Measurements from ENCODE around the gene CRY2.
"Not testable (repeated sequence)": the region's sequence is repeated elsewhere in the genome, so short reads cannot be mapped to it uniquely, and the experiment has no call there.

The CRY2 gene

GRCh38 chr11:45899448-45900174, 52.3 kb downstream of the CRY2 start:
- TF ChIP-seq CTCF (IDR thresholded peaks at IDR 0.05; ENCODE audit: control insufficient read depth, extremely low read depth, insufficient read depth) = no peak
- peak overlapping the region; percentile 65 for H3K4me3 ChIP-seq (ENCODE audit: low read depth, low read length)
- DNase-seq (ENCODE audit: low read depth) = peak; percentile 38

- DNase-seq (ENCODE audit: low read depth) = not testable (repeated sequence)
- peak overlapping the region; percentile 65 for H3K4me3 ChIP-seq (ENCODE audit: low read depth, low read length)
Measured at GRCh38 chr11:45900175-45900800, 53.0 kb downstream of the CRY2 start.

- TF ChIP-seq CTCF (IDR thresholded peaks at IDR 0.05; ENCODE audit: control insufficient read depth, extremely low read depth, insufficient read depth) = no peak
- peak overlapping the region; percentile 65 for H3K4me3 ChIP-seq (ENCODE audit: low read depth, low read length)
- DNase-seq (ENCODE audit: low read depth) = no peak
Measured at GRCh38 chr11:45900916-45901617, 53.8 kb downstream of the CRY2 start.

GRCh38 chr11:45901626-45902025, 54.4 kb downstream of the CRY2 start:
- DNase-seq (ENCODE audit: low read depth) = no peak
- no peak for TF ChIP-seq CTCF (IDR thresholded peaks at IDR 0.05; ENCODE audit: control insufficient read depth, extremely low read depth, insufficient read depth)
- H3K4me3 ChIP-seq (ENCODE audit: low read depth, low read length) = no peak overlapping the region

GRCh38 chr11:45902452-45903380, 55.4 kb downstream of the CRY2 start:
- DNase-seq (ENCODE audit: low read depth) = no peak
- no peak overlapping the region for H3K4me3 ChIP-seq (ENCODE audit: low read depth, low read length)
- no peak for TF ChIP-seq CTCF (IDR thresholded peaks at IDR 0.05; ENCODE audit: control insufficient read depth, extremely low read depth, insufficient read depth)

GRCh38 chr11:45904309-45904915, 57.1 kb downstream of the CRY2 start:
- no peak for TF ChIP-seq CTCF (IDR thresholded peaks at IDR 0.05; ENCODE audit: control insufficient read depth, extremely low read depth, insufficient read depth)
- H3K4me3 ChIP-seq (ENCODE audit: low read depth, low read length) = no peak overlapping the region
- no peak for DNase-seq (ENCODE audit: low read depth)
